ENCODE data around the gene SLC9A9.

Gene SLC9A9

DNA sequence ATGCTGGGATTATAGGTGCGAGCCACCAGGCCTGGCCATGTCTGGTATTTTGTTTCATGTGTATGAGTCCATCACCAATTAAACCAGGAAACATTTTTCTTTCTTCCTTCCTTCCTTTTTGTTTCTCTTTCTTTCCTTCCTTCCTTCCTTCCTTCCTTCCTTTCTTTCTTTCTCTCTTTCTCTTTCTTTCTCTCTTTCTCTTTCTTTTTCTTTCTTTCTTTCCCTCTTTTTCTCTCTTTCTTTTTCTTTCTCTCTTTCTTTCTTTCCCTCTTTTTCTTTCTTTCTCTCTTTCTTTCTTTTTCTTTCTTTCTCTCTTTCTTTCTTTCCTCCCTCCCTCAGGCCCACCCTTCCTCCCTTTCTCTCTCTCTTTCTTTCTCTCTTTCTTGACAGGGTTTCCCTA, 83.4 kb downstream of the SLC9A9 start:
- no peak for TF ChIP-seq ZNF8 (CRISPR knock-in tag; IDR thresholded peaks at IDR 0.05)
- no peak for TF ChIP-seq TCF4 (CRISPR knock-in tag; IDR thresholded peaks at IDR 0.05; ENCODE audit: borderline replicate concordance)
- TF ChIP-seq TOX (CRISPR knock-in tag; IDR thresholded peaks at IDR 0.05; ENCODE audit: borderline replicate concordance): no peak
- TF ChIP-seq POU6F1 (CRISPR knock-in tag; IDR thresholded peaks at IDR 0.05; ENCODE audit: borderline replicate concordance, low read depth): no peak
- no peak for TF ChIP-seq BACH2 (CRISPR knock-in tag; IDR thresholded peaks at IDR 0.05; ENCODE audit: borderline replicate concordance)
- TF ChIP-seq TSHZ2 (CRISPR knock-in tag; IDR thresholded peaks at IDR 0.05): no peak
- no peak for TF ChIP-seq OSR1 (CRISPR knock-in tag; IDR thresholded peaks at IDR 0.05)
- TF ChIP-seq CSRNP3 (CRISPR knock-in tag; IDR thresholded peaks at IDR 0.05): no peak
- TF ChIP-seq RARB (CRISPR knock-in tag; IDR thresholded peaks at IDR 0.05): no peak
- TF ChIP-seq ZFP30 (CRISPR knock-in tag; IDR thresholded peaks at IDR 0.05): no peak
- TF ChIP-seq CSDC2 (CRISPR knock-in tag; IDR thresholded peaks at IDR 0.05): no peak
- TF ChIP-seq ZFP3 (CRISPR knock-in tag; IDR thresholded peaks at IDR 0.05): no peak
- TF ChIP-seq, protein P1, sequence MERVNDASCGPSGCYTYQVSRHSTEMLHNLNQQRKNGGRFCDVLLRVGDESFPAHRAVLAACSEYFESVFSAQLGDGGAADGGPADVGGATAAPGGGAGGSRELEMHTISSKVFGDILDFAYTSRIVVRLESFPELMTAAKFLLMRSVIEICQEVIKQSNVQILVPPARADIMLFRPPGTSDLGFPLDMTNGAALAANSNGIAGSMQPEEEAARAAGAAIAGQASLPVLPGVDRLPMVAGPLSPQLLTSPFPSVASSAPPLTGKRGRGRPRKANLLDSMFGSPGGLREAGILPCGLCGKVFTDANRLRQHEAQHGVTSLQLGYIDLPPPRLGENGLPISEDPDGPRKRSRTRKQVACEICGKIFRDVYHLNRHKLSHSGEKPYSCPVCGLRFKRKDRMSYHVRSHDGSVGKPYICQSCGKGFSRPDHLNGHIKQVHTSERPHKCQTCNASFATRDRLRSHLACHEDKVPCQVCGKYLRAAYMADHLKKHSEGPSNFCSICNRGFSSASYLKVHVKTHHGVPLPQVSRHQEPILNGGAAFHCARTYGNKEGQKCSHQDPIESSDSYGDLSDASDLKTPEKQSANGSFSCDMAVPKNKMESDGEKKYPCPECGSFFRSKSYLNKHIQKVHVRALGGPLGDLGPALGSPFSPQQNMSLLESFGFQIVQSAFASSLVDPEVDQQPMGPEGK (CRISPR knock-in tag; IDR thresholded peaks at IDR 0.05; ENCODE audit: borderline replicate concordance): no peak
- TF ChIP-seq SNAI2 (CRISPR knock-in tag; IDR thresholded peaks at IDR 0.05): no peak
- TF ChIP-seq GLIS3 (CRISPR knock-in tag; IDR thresholded peaks at IDR 0.05): no peak
- ATAC-seq: no peak

- TF ChIP-seq, protein P2, sequence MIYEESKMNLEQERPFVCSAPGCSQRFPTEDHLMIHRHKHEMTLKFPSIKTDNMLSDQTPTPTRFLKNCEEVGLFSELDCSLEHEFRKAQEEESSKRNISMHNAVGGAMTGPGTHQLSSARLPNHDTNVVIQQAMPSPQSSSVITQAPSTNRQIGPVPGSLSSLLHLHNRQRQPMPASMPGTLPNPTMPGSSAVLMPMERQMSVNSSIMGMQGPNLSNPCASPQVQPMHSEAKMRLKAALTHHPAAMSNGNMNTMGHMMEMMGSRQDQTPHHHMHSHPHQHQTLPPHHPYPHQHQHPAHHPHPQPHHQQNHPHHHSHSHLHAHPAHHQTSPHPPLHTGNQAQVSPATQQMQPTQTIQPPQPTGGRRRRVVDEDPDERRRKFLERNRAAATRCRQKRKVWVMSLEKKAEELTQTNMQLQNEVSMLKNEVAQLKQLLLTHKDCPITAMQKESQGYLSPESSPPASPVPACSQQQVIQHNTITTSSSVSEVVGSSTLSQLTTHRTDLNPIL (CRISPR knock-in tag; IDR thresholded peaks at IDR 0.05; ENCODE audit: low read depth): no peak
- no peak for TF ChIP-seq ARNTL (CRISPR knock-in tag; IDR thresholded peaks at IDR 0.05; ENCODE audit: borderline replicate concordance, low read depth)
- no peak for TF ChIP-seq ESRRG (CRISPR knock-in tag; IDR thresholded peaks at IDR 0.05)
- TF ChIP-seq OSR1 (CRISPR knock-in tag; IDR thresholded peaks at IDR 0.05): no peak
- no peak for TF ChIP-seq BACH2 (CRISPR knock-in tag; IDR thresholded peaks at IDR 0.05; ENCODE audit: borderline replicate concordance)
- no peak for TF ChIP-seq ZNF8 (CRISPR knock-in tag; IDR thresholded peaks at IDR 0.05)
- no peak for TF ChIP-seq ZNF70 (CRISPR knock-in tag; IDR thresholded peaks at IDR 0.05)
- no peak for TF ChIP-seq CSDC2 (CRISPR knock-in tag; IDR thresholded peaks at IDR 0.05)
- no peak for TF ChIP-seq GLIS3 (CRISPR knock-in tag; IDR thresholded peaks at IDR 0.05)
- no peak for TF ChIP-seq ISL1 (CRISPR knock-in tag; IDR thresholded peaks at IDR 0.05)
- TF ChIP-seq CSRNP3 (CRISPR knock-in tag; IDR thresholded peaks at IDR 0.05): no peak
- no peak for TF ChIP-seq TSHZ2 (CRISPR knock-in tag; IDR thresholded peaks at IDR 0.05)
- no peak for TF ChIP-seq RARB (CRISPR knock-in tag; IDR thresholded peaks at IDR 0.05)
- no peak for TF ChIP-seq TCF4 (CRISPR knock-in tag; IDR thresholded peaks at IDR 0.05; ENCODE audit: borderline replicate concordance)
- TF ChIP-seq TOX (CRISPR knock-in tag; IDR thresholded peaks at IDR 0.05; ENCODE audit: borderline replicate concordance): no peak
- no peak for TF ChIP-seq ZC3H10 (CRISPR knock-in tag; IDR thresholded peaks at IDR 0.05)
- no peak for TF ChIP-seq ZFP30 (CRISPR knock-in tag; IDR thresholded peaks at IDR 0.05)
- no peak for TF ChIP-seq ZFP3 (CRISPR knock-in tag; IDR thresholded peaks at IDR 0.05)
- TF ChIP-seq POU6F1 (CRISPR knock-in tag; IDR thresholded peaks at IDR 0.05; ENCODE audit: borderline replicate concordance, low read depth): no peak
- TF ChIP-seq SNAI2 (CRISPR knock-in tag; IDR thresholded peaks at IDR 0.05): no peak
- no peak for ATAC-seq
Measured at GRCh38 chr3:143763564-143764162, 84.6 kb downstream of the SLC9A9 start.
